ENCODE measurements around the gene CTLA4.

The CTLA4 gene

DNA sequence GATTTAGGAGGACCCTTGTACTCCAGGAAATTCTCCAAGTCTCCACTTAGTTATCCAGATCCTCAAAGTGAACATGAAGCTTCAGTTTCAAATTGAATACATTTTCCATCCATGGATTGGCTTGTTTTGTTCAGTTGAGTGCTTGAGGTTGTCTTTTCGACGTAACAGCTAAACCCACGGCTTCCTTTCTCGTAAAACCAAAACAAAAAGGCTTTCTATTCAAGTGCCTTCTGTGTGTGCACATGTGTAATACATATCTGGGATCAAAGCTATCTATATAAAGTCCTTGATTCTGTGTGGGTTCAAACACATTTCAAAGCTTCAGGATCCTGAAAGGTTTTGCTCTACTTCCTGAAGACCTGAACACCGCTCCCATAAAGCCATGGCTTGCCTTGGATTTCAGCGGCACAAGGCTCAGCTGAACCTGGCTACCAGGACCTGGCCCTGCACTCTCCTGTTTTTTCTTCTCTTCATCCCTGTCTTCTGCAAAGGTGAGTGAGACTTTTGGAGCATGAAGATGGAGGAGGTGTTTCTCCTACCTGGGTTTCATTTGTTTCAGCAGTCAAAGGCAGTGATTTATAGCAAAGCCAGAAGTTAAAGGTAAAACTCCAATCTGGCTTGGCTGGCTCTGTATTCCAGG lies at the start of gene CTLA4:
Gene CTLA4, plus strand, starts transcription at position 211 of the 640 bp plus-strand sequence. Its CDS starts 172 bp downstream, at position 383.
- DNase-seq (ENCODE audit: low spot score): no peak

DNA sequence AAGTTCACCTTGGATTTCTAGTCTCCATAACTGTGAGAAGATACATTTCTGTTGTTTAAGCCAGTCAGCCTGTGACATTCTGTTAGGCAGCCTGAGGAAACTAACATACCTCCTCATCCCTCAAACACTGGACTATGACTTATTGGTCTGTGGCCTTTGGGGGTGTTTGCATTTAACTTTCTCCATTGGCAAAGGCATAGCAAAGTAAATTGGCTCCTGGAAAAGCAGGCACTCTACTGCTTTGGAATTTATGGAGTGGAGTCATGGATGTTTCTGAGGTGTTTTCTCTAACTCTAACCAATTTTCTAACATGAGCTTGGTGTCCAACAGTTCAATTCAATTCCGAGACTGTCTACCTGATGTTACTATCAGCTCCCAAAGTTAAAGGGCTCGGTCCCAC lies 48.9 kb upstream of the CTLA4 start:
- DNase-seq (ENCODE audit: low spot score): no peak

DNA sequence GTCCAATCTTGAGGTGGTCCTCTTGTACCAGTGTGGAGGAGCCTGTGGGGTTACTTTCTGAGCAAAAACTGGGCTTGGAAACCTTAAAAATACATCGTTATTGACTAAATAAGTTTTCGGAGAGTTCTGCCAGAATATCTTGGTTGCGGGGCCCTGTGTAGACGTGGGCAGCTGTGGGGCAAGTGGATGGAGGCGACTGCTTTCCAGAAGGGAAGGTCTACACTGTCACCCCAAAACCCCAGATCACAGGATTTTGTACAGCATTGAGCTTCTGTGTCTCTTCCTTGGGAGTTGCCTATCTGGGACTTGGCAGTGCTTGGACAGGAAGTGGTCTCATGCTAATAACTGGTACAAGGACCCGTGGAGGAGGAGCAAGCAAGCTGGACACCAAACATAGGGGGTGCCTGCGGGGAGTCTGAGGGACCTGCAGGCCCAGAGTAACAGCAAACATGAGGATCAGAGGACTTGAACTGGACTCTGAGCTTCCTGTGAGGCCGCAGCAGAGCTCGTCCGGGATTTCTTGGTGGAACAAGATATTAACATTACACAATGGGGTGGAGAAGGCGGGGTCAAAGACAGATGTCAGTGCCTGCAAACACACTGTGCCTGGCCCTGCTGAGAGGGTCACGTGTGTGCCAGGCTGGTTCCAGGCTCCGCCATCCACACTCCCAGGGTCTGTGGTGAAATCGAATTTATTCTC lies 48.0 kb upstream of the CTLA4 start:
- DNase-seq (ENCODE audit: low spot score): peak; percentile 41

DNA sequence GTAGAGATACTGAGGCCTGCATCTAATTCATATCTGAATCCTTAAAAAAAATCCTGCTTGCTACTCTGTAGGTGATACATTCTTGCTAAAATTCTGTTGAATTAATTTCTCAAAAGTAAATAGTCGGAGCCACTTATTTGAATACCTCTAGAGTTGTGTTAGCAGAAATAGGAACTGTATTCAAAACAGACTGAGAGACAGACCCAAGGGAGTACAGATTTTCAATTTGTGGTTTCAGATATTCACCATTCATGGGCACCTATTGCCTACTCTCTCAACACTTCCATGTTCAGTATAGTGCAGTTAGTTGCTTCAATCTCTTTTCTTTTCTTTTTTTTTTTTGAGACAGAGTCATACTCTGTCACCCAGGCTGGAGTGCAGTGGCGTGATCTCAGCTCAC lies 46.6 kb upstream of the CTLA4 start:
- DNase-seq (ENCODE audit: low spot score): no peak

DNA sequence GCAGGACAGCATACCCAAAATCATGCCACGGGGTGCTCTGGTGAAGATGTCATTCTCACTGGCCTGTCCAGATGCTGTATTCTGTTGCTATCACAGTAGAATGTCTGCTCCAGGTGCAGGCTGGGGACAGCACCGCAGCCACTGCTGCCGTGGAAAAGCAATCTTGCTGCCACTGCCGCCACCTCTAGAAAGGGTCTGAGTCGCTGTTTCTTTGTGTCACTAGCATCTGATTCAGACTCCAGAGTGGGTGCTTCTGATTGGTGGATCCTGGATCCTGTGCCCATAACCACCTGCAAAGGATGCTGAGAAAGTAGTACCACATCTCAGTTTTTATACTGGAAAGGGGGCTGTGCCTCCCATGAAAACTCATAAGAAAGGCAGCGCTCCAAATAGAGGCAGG lies 45.3 kb upstream of the CTLA4 start:
- no peak for DNase-seq (ENCODE audit: low spot score)

GRCh38 chr2:203823173-203823572 lies 44.4 kb upstream of the CTLA4 start:
- DNase-seq (ENCODE audit: low spot score): no peak

DNA sequence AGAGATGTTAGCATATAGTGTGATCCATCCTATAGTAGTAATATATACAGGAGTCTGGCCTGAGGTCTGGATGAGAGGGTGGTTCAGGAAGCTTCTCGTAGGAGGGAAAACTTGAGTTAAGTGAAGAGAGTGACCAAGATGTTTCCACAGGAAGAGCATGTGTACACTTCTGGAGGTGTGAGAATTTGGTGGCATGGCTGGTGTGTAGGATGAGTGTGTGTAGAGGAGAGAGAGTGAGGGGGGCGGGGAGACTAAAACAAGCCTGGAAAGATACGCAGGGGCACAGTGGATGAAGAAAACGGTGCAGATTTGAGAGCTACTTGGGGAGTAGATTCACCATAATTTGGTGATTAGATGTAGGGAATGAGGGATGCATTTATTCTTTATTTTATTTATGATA lies 43.5 kb upstream of the CTLA4 start:
- DNase-seq (ENCODE audit: low spot score): no peak

DNA sequence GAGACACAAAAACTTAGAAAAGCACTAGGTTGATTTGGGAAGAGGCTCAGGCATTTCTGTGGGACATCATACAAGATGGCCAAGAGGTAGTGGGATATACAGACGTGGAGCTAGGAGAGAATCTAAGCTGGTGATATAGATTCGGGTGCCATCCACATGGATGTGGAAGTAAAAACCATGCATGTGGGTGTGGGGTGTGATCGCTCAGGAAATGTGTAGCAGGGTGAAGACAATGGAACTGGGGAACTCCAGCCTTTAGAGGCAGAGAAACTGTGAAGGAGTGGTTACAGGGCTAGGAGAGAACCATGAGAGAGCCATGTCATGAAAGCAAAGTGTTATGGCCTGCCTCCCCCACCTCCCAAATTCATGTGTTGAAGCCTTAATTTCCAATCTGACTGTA lies 43.0 kb upstream of the CTLA4 start:
- DNase-seq (ENCODE audit: low spot score): no peak

DNA sequence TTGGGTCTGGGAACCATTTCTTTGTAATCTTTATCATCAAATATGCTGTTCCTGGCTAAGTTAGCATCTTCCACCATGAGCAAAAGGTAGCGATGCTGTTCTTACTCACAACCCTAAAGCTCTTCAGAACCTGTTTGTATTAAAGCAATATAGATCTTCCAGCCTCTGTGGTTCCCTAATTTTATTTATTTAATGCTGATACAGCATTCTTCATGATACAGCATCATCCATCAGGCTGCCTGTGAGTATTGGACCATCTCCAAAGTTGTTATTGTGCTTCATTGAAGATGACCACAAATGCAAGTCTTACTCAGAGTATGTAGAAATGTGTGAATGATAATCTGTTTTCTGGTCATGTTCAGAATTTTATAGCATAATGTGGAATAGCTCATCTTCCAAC lies 40.9 kb upstream of the CTLA4 start:
- no peak for DNase-seq (ENCODE audit: low spot score)

- DNase-seq (ENCODE audit: low spot score): no peak
Measured at GRCh38 chr2:203830304-203831055, 37.1 kb upstream of the CTLA4 start.

GRCh38 chr2:203835420-203835819 lies 32.2 kb upstream of the CTLA4 start:
- DNase-seq (ENCODE audit: low spot score): no peak

GRCh38 chr2:203835892-203836800 lies 31.4 kb upstream of the CTLA4 start:
- no peak for DNase-seq (ENCODE audit: low spot score)

DNA sequence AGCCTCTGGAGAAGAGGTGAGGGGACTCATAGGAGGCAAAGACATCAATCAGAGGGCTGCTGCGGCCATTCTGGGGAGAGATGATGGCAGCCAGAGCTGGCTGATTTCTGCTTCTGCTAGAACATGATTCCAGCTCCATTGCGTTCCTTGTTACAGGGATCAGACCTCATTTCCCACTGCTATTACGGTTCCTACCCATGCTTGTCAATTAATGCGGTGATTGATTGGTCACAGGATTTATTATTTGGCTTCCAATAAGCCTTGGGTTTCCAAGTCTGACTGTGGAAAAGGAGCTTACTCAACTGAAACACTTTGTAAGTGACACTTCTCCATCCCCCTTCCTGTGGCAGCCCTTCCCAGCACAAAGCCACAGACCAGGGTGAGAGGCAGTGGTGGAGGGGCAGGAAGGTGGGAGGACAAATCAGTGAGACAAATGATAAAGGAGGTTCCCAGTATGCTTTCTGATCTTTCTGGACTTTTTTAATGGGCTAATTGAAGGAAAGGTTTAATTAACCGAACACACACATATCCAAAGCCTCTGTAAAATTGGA lies 26.8 kb upstream of the CTLA4 start:
- no peak for DNase-seq (ENCODE audit: low spot score)

DNA sequence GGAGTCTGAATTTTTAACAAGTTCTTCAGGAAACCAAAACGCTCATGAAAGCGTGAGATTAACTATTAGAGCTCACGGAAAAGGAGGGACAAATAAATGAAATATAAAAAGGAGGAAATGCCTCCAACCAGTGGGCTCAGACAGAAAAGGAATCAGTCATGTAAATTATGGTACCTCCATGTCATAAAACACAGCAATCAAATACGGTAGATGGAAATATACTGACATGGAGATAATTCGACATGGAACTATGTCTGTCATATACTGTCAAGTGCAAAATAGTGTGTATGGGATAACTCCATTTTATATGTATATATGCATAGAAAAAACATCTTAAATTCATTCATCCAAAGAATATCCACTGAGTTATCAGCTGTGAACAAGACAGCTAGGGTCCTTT lies 25.9 kb upstream of the CTLA4 start:
- no peak for DNase-seq (ENCODE audit: low spot score)

- no peak for DNase-seq (ENCODE audit: low spot score)
Measured at GRCh38 chr2:203842373-203842772, 25.2 kb upstream of the CTLA4 start.

GRCh38 chr2:203846490-203847105 lies 21.0 kb upstream of the CTLA4 start:
- no peak for DNase-seq (ENCODE audit: low spot score)

GRCh38 chr2:203849010-203849409 lies 18.6 kb upstream of the CTLA4 start:
- DNase-seq (ENCODE audit: low spot score): no peak

GRCh38 chr2:203852760-203853159 lies 14.8 kb upstream of the CTLA4 start:
- no peak for DNase-seq (ENCODE audit: low spot score)

- no peak for DNase-seq (ENCODE audit: low spot score)
Measured at GRCh38 chr2:203853271-203853670, 14.3 kb upstream of the CTLA4 start.

- no peak for DNase-seq (ENCODE audit: low spot score)
Measured at GRCh38 chr2:203853722-203854121, 13.8 kb upstream of the CTLA4 start.

DNA sequence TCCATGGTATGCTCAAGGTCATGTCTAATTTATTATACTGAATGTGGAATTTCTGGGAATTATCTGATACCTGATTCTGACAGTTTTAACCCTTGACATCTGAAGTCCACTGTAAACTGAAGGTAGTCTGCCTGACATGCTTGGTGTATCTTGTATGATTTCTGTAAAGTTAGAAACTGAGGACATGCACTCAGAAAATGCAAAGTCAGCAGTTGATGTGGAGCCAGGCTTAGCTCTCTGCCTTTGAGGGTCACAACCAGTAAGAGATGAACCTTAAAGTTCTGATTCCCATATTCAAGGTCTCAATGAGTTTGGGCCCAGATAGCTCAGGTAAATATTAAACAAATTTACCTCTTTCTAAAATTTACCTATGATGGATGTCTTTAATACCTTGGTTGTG lies 12.3 kb upstream of the CTLA4 start:
- DNase-seq (ENCODE audit: low spot score): no peak
